Esophagus muscularis mucosa (tissue), 4 donors: Measurements from ENCODE around the gene CD52.

Source experiments
- EP300 ChIP-seq: sonication (generic); formaldehyde crosslinking; IDR thresholded peaks from one replicate; pipeline ENCODE4 v1.6.1; 2017; ENCODE audit warnings: antibody characterized with exemption
- POLR2A ChIP-seq: fragments of 450-650 bp; IDR thresholded peaks from one replicate; pipeline ENCODE4 v1.6.1; 2017; ENCODE audit warnings: antibody characterized with exemption, moderate library complexity, mild to moderate bottlenecking, low read depth
- TF ChIP-seq, protein P1 (sequence below), 3 experiments: fragments of 200-600 bp in 2 of 3; fragments of 450-650 bp in 1 of 3; sonication (generic) in 2 of 3; IDR thresholded peaks; one replicate each; pipeline ENCODE4 v1.5.1; 2017 to 2019; ENCODE audit warnings: antibody characterized with exemption in 3 of 3, mild to moderate bottlenecking in 2 of 3, moderate library complexity in 1 of 3

DNA sequence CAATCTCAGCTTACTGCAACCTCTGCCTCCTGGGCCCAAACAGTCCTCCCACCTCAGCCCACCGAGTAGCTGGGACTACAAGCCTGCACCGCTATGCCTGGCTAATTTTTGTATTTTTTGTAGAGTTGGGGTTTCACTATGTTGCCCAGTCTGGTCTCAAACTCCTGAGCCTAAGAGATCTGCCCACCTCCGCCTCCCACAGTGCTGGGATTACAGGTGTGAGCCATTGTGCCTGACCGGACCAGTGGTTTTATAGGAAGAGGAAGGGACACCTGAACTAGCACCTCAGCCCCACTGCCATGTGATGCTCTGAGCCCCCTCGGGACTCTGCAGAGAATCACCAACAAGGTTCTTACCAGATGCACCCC is 32.1 kb downstream of the CD52 start:
- TF ChIP-seq POLR2A: no peak
- TF ChIP-seq EP300: no peak
- TF ChIP-seq, protein P1, sequence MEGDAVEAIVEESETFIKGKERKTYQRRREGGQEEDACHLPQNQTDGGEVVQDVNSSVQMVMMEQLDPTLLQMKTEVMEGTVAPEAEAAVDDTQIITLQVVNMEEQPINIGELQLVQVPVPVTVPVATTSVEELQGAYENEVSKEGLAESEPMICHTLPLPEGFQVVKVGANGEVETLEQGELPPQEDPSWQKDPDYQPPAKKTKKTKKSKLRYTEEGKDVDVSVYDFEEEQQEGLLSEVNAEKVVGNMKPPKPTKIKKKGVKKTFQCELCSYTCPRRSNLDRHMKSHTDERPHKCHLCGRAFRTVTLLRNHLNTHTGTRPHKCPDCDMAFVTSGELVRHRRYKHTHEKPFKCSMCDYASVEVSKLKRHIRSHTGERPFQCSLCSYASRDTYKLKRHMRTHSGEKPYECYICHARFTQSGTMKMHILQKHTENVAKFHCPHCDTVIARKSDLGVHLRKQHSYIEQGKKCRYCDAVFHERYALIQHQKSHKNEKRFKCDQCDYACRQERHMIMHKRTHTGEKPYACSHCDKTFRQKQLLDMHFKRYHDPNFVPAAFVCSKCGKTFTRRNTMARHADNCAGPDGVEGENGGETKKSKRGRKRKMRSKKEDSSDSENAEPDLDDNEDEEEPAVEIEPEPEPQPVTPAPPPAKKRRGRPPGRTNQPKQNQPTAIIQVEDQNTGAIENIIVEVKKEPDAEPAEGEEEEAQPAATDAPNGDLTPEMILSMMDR (IDR thresholded peaks at IDR 0.05): no peak
